GM19193 (cell line): ENCODE data around the gene DDX31.

ENCODE experiments used
- POLR2A ChIP-seq: IDR thresholded peaks from 4 replicates; pipeline ENCODE4 v1.6.1; 2011; ENCODE audit not compliant: insufficient read depth, insufficient read length; ENCODE audit errors: extremely low read depth

The DDX31 gene

DNA sequence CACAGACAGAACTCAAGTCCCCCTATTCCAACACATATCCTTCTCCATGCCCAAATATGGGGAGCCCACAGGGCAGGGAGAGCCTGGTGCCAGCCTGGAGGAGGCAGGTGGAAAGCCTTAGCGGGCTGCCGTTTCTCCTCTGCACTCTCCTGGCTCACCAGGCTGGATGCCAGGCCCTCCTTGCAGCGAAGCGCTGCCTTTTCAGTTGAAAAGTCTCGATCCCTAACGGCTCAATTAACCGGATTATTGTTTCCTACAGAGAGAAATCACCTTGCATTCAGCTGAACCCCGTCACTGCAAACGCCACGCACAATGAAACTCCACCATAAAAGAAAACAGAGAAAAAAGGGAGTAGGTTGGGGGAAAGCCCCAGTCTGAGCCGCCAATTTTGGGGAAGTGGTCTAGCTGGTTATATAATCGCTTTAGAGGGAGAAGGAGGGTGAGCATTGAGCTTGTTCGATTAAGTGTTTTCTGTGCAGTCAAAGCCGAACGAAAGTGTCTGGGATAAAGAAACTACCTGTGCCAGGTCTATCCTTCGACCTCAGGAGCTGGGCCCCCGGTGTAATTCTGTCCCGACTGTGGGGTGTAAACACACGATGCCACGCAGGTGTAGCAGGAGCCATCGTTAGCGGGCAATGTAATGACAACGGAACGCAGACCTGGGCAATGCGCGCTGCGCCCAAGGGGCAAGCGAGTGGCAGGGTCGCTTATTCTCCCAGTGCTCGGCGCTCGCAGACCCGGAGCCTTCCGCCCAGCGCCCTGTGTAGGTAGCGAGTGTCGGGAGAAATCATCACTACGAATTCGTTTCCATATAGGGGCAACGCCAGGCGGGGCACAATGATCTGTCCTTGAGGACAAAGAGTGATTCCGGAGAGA is 83.6 kb downstream of the DDX31 start:
- TF ChIP-seq POLR2A: no peak

DNA sequence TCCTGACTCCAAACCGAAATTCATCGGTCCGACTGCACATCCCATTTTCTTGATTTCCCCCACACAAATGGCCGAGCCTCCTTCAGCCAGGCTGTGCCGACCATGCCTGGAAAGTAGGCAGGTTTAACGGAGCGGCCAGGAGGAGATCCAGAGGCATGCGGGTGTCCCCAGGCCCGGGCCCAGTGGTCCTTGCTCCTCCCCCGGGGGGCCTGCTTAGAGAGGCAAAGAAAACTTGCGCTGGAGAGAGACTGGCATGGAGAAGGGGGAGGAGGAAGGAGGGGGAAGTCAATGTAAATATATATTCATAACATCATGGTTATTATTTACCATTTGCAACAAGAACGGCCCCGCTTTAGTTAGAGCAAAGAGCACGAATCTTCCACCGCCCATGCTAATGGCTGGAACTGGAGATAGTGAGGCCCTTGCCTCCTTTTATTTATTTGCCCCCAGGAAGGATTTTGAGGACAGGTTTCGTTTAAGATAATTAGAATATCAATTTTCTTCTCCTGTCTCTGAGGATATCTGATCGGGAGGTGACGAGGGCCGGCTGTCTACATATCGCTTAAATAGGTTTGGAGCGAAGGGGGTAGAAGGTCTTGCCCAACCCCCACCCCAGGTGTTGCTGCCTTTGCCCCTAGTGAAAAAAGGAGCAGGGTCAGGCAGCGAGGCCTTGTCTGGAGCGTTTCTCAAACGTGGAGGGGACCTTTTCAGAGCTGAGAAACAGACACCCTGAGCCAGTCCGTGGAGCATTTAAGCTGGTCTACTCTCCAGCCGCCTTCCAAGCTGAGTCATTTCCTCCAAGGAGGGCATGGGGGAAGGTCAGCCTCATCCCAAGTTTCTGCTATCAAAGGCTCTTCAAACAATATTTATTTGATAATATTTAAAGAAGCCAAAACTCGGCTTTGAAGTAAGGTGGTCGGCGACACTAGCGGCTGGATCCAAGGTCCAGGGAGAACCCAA is 84.9 kb downstream of the DDX31 start:
- no peak for TF ChIP-seq POLR2A

DNA sequence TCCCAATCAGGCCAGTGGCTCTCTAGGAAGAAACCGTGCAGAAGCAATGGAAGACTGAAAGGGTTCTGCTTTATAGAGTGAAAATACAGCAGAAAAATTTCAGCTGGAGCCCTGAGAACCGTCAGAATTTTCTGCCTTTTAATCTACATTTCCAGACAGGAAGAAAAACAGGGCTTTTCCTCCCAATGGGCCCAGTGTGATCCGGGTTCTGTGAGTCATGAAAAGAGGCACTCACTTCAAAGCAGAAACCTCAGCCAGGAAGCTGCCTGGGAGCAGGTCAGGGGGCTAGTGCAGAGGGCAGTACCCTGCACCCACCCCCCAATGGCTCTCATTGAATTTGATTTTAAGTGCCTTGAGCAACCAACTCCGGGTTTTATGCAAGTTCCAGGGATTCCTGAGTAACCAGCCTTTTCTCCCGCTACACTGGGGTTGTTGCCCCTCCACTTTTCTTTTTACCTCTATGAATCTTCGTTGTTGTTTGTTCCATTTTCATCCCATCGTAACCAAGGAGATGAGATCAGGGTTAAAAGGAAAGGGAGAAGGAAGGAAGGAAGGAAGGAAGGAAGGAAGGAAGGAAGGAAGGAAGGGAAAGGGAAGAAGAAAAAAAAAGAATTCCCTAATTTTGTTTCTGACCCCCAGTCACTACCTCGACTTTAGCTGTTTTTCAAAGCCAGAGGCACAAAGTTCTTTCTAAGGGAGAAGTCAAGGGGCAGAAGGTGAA is 86.0 kb downstream of the DDX31 start:
- TF ChIP-seq POLR2A: no peak

DNA sequence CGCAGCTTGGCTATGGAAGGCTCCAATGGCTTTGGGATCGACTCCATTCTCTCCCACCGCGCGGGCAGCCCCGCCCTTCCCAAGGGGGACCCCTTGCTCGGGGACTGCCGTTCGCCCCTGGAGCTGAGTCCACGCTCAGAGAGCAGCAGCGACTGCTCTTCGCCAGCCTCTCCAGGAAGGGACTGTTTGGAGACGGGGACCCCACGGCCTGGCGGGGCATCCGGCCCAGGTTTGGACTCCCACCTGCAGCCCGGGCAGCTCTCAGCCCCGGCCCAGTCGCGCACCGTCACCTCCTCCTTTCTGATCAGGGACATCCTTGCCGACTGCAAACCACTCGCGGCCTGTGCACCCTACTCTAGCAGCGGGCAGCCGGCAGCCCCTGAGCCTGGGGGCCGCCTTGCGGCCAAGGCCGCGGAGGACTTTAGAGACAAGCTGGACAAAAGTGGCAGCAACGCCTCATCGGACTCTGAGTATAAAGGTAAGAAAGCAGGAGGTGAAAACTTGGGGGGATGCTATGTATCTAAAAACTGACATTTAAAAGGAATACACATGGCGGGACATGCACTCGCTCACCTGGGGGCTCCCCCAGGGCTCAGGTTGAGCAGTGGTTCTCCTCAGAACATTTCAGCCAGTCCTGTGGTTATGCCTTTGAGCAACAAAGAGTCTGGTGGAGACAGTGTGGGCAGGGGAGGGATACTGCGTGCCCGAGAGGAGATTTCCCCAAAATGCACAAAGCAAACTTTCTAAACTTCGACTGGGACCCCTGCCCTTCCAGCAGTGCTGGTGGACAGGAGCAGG is 86.8 kb downstream of the DDX31 start:
- TF ChIP-seq POLR2A: no peak

DNA sequence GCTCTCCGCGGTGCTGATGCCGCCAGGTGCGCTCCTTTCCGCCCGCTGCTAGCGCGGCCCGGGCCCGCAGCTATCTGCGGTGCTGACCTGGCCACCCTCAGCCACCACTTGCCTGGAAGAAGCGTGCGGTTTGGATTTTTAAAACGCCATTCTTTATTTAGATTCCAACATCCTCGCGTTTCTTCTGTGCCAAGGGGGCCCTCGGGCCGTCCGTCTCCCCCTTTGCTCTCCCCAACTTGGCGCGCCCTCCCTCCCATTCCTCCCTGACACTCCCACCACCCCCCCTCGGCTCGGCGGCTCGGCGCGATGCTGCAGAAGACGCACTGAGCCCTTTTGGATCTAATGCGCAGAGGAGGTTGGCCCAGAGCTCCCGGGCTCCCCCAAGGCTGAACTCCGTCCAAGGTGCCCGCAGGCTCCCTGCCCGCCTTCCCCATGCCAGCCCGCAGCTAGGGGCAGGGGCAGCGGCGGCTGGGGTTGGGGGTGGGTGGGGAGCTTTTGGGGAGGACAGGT is 87.5 kb downstream of the DDX31 start, which contains the start of gene BARHL1:
TSS of gene BARHL1 (plus strand) at position 331 of the 510 bp plus-strand sequence. CDS start 192 bp downstream, outside the sequence.
- TF ChIP-seq POLR2A: no peak

DNA sequence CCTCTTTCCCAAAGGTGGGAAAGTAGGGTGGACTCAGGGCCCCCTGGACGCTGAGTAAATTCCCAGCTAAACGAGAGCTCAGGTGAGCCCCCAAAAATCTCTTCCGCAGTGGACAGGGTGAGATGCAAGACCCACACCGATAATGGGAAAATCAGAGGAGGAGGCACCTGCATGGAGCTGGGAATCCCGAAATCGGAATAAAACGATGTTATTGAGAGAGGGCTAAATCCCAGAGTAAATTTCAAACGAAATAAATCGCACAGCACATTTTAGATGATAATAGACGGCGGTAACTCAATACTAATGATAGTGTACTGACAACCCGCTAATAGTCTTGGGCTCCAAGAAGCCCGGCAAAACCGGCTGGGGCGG is 90.4 kb downstream of the DDX31 start:
- TF ChIP-seq POLR2A: no peak

DNA sequence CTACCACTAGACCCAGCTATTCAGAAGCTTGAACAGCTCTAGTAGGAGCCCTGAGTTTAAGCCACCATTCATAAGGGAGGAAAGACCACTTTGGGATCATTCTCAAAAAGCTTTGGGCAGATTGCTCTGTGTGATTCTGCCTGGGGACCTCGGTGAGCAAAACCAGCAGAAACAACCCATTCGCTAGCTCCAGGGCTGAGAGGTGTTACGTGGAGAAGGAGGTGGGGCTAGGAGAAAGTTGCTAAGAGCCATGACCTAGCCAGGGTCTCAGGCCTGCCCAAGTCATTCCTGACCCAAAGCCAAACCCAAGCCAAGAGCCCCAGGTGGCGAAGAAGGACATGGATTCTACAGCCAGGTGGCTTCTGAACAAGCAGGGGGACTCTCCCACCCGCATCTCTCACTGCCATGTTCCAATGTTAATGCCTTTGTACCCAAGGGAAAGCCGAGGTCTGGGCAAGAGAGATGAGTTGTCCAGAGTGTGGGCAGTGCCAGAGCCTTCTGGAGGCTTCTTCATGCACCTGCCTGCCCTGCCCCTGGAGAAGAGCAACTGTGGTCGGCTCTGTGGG is 91.3 kb downstream of the DDX31 start:
- no peak for TF ChIP-seq POLR2A

DNA sequence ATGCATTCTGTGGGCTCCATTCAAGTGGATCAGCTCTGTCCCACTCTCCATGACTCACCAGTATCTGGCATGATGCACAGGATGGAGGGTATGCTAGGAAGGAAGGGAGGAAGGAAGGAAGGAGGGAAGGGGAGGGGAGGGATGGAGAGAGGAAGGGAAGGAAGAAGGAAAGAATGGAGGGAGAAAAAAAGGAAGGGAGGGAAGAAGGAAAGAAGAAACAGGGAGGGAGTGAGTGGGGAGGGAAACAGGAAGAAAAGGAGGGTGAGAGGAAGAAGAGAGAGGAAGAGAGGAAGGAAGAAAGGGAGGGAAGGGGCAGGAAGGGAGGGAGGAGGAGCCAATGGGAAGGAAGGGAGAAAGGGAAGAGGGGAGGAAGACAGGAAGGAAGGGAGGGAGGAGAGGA is 92.7 kb downstream of the DDX31 start:
- TF ChIP-seq POLR2A: no peak

DNA sequence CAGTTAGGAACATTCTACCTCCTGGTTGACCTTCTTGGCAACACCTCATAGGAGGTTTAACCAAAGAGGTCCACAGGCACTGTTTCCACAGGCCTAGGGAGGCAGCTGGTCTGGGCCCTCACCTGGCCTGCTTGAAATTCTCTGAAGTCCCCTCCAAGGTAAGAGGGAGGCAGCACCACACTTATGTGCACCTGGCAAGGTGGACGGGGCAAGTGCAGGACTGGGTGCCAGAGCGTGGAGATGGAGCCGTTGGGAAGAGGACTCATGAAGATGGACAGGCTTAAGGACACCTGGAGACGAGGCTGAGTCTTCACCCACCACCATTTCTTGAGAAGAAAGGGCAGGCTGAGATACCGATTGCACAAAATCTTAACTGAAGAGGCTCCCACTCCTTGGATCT is 94.0 kb downstream of the DDX31 start:
- TF ChIP-seq POLR2A: no peak

DNA sequence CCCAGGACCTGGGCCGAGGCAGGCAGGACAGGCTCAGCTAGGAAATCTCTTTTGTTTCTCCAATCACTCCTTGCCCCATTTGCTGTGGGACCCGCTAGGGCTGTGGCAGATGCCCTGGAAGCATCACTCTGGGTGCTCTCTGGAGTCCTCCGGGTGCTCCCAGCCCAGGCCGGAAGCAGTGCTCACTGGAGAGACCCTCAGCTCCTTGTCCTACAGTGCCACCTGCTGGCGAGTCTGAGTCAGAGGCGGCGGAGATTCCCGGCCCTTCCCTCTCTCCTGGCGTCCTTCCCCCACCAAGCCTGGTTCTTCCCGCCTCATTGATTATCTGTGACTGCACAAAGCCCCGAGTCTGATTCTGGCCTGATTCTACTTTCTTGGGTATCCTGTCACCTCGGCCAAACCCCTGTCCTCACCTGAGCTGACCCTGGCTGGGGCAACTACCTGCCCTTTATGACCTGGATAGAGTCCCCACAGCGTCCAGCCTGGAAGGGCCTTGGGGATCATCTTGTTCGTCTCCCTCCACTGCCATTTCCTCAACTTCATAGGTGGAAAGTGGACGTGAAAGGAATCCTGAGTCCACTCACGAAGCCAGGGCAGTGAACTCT is 94.7 kb downstream of the DDX31 start:
- TF ChIP-seq POLR2A: no peak

DNA sequence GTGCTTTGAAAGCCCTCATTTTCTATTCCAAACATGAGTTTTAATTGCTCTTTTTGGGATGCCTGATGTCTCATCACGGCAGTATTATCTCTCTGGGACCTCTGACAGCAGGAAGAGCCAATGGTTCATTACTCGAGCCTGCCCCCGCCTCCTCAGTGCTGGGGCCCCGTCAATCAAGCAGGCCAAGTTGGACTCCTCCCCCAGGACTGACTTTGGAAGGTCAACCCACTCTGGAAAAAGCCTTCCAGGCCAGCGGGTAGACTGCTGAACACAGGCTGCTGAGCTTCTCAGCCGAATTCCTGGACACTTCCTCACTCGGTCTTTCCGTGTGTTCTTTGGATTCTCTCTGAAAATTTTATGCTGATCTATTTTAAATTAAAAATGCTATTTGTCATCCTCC is 96.9 kb downstream of the DDX31 start:
- no peak for TF ChIP-seq POLR2A

DNA sequence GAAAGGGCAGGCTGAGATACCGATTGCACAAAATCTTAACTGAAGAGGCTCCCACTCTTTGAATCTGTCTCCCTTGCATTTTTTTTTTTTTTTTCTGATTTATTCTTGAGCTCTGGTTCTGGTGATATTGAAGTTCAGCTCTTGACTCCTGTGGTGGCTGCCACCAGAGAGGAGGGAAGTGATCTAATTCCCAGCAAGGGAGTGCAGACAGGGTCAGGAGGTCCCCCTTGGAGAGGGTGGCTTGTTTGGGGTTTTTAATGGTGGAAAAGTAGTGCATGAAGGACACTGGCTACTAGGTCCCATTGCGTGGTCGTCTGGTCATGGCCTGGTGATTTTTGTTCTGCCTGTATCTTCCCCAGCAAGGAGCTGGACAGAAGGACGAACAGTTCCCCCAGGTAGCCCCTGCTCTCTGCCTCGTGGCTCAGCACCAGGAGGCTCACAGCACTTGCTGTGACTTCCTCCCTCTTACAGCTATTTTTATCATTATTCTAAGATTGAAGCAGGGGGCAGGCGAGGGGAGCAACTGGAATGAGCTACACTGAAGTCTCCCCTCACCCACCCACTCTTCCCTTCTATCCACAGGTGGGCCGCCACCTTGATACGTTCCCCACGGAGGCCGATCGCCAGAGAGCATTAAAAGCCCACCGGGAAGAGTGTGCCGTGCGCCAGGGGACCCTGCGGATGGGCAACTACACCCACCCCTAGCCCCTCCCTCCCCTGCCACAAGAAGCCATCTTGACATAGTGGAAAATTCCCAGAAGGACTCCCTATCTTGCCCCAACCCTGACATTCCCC is 97.8 kb downstream of the DDX31 start:
- TF ChIP-seq POLR2A: no peak
